Neural crest cell (in vitro differentiated cells): Measurements from ENCODE around the gene PRICKLE2. TPM values are rescaled to one million over a fixed set of nuclear protein-coding genes. Genes with fewer than 3 reads are reported as not detected.

Source experiments
- DNase-seq: peaks from one replicate; pipeline ENCODE4 v3.0.0; 2021; ENCODE audit warnings: low read depth, mixed read lengths, low spot score
- H3K27ac Mint-ChIP-seq: one replicate; pipeline ENCODE4 v1.8.0; 2021; ENCODE audit warnings: mild to moderate bottlenecking, mixed read lengths; ENCODE audit not compliant: unreplicated experiment
- H3K27me3 Mint-ChIP-seq: 2 replicates; pipeline ENCODE4 v1.8.0; 2021; ENCODE audit warnings: low read depth, mild to moderate bottlenecking, mixed read lengths
- H3K36me3 Mint-ChIP-seq: 2 replicates; pipeline ENCODE4 v1.8.0; 2021; ENCODE audit warnings: low read depth, mild to moderate bottlenecking, mixed read lengths
- H3K4me1 Mint-ChIP-seq: 2 replicates; pipeline ENCODE4 v1.8.0; 2021; ENCODE audit warnings: mixed read lengths
- H3K4me3 Mint-ChIP-seq: one replicate; pipeline ENCODE4 v1.8.0; 2021; ENCODE audit warnings: mild to moderate bottlenecking, mixed read lengths
- H3K9me3 Mint-ChIP-seq: 2 replicates; pipeline ENCODE4 v1.8.0; 2021; ENCODE audit warnings: mixed read lengths
- long read RNA-seq: library from polyadenylated mRNA; unstranded; transcript quantifications from one replicate; pipeline ENCODE4 v2.0.0, GENCODE V29; 2020
- total RNA-seq: library from RNA; stranded (reverse); gene quantifications from 2 replicates; pipeline ENCODE4 v1.2.1, GENCODE V29; 2021
- TF ChIP-seq, protein P1 (sequence below): fragments of 200-600 bp; sonication (generic); conservative IDR thresholded peaks from 2 replicates; pipeline ENCODE4 v1.5.0; 2021; ENCODE audit warnings: antibody characterized with exemption, mild to moderate bottlenecking

Gene PRICKLE2, protein sequence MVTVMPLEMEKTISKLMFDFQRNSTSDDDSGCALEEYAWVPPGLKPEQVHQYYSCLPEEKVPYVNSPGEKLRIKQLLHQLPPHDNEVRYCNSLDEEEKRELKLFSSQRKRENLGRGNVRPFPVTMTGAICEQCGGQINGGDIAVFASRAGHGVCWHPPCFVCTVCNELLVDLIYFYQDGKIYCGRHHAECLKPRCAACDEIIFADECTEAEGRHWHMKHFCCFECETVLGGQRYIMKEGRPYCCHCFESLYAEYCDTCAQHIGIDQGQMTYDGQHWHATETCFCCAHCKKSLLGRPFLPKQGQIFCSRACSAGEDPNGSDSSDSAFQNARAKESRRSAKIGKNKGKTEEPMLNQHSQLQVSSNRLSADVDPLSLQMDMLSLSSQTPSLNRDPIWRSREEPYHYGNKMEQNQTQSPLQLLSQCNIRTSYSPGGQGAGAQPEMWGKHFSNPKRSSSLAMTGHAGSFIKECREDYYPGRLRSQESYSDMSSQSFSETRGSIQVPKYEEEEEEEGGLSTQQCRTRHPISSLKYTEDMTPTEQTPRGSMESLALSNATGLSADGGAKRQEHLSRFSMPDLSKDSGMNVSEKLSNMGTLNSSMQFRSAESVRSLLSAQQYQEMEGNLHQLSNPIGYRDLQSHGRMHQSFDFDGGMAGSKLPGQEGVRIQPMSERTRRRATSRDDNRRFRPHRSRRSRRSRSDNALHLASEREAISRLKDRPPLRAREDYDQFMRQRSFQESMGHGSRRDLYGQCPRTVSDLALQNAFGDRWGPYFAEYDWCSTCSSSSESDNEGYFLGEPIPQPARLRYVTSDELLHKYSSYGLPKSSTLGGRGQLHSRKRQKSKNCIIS
- 11.8 and 12.9 TPM in 2 replicates for total RNA-seq
- long read RNA-seq, partial matches to known transcripts, result 1 of 4 reads
- long read RNA-seq, other reads (novel, unspliced or antisense), result 3 of 4 reads

DNA sequence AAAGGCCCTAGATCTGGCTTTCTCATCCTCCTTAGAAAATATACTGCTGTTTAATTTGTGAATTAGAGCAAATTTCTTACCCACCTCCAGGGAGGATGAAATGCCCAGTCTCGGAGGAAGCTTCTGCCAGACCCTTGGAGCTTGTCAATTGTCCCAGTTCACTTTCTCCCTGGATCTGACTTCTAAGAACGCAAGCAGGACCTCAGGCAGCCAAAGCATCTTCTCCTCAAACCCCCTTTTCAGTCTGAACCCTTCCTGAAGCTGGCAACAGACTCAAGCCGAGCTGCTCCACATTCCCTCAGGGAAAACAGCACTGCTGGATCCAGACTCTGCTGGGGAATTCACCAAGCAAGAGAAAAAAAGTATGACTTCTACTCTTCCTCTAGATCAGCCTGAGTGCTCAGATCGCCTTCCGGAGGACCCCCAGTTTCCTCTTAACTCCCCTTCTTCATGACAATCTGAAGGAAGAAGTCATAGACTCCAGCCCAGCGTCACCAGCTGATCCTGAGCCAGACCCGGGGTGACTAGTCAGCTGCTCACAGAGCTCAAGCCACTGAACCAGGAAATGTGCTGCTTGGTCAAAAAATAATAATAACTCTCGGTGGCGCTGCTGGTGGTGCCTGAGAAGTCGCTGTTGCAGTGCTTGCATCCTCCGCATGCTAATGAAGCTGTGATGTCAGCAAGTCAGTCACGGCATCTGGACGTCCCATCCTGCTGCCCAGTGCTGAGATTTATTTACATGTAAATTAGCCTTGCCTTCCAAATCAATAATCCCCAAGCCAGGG, at the start of gene PRICKLE2:
PRICKLE2 (minus strand) TSS at position 641 of the 785 bp plus-strand sequence. CDS start 26,539 bp downstream, outside the sequence.
- Mint-ChIP-seq H3K27ac (peak within 1 kb of the TSS; percentile 91), H3K27me3 (no peaks in the 10 kb centered on the region), H3K36me3 (no peaks in the 10 kb centered on the region), H3K9me3 (no peaks in the 10 kb centered on the region), H3K4me1 (peaks cover 84% of the 10 kb centered on the region), H3K4me3 (peak within 1 kb of the TSS; percentile 90)
- DNase-seq, result peak; percentile 58
- TF ChIP-seq, protein P1, sequence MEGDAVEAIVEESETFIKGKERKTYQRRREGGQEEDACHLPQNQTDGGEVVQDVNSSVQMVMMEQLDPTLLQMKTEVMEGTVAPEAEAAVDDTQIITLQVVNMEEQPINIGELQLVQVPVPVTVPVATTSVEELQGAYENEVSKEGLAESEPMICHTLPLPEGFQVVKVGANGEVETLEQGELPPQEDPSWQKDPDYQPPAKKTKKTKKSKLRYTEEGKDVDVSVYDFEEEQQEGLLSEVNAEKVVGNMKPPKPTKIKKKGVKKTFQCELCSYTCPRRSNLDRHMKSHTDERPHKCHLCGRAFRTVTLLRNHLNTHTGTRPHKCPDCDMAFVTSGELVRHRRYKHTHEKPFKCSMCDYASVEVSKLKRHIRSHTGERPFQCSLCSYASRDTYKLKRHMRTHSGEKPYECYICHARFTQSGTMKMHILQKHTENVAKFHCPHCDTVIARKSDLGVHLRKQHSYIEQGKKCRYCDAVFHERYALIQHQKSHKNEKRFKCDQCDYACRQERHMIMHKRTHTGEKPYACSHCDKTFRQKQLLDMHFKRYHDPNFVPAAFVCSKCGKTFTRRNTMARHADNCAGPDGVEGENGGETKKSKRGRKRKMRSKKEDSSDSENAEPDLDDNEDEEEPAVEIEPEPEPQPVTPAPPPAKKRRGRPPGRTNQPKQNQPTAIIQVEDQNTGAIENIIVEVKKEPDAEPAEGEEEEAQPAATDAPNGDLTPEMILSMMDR, result peak; percentile 26

DNA sequence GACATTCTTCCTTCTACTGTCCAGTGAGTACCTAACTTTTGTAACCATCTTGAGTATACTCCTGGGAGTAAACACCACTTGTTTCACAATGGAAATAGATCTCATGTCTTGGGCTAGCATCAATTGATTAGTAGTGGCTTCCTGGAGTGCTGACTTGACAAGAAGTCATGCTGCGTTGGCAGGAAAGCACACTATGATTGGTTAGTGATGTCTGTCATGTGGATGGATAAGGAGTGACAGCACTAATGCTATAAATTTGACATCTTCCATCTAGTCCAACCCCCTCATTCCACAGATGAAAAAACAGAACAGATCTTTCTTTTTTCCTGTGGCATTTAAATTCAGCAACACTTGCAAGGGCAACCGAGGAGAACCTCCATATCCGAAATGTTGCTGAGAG, 47.6 kb upstream of the PRICKLE2 start:
- H3K27ac Mint-ChIP-seq, result no peak overlapping the region
- peaks cover 8% of the 10 kb centered on the region for H3K36me3 Mint-ChIP-seq
- no peaks in the 10 kb centered on the region for H3K27me3 Mint-ChIP-seq
- H3K4me1 Mint-ChIP-seq, result peaks cover 13% of the 10 kb centered on the region
- H3K9me3 Mint-ChIP-seq, result peaks cover 10% of the 10 kb centered on the region
- no peak overlapping the region for H3K4me3 Mint-ChIP-seq
- DNase-seq, result no peak
- TF ChIP-seq, protein P1, result no peak

DNA sequence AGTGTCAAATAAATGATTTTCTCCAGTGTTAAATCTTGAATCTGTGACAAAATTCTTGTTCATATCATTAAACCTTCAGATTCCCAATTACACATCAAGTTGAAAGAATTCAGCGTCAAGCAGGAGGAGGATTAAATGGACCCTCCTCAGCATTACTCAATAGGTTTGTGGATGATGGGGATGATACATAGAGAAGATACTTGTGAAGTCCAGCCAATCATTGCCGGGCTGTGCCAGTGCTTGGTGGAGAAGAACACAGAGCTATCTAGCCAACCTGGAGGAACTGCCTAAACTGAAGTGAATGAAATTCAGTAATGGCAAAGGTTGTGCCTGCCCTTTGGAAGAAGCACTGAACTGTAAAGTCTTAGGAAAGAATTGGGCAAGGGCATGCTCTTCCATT, 47.0 kb upstream of the PRICKLE2 start:
- Mint-ChIP-seq H3K27ac (no peak overlapping the region), H3K36me3 (peaks cover 8% of the 10 kb centered on the region), H3K4me3 (no peak overlapping the region), H3K27me3 (no peaks in the 10 kb centered on the region), H3K4me1 (peaks cover 16% of the 10 kb centered on the region), H3K9me3 (peaks cover 10% of the 10 kb centered on the region)
- no peak for DNase-seq
- TF ChIP-seq, protein P1, result no peak

DNA sequence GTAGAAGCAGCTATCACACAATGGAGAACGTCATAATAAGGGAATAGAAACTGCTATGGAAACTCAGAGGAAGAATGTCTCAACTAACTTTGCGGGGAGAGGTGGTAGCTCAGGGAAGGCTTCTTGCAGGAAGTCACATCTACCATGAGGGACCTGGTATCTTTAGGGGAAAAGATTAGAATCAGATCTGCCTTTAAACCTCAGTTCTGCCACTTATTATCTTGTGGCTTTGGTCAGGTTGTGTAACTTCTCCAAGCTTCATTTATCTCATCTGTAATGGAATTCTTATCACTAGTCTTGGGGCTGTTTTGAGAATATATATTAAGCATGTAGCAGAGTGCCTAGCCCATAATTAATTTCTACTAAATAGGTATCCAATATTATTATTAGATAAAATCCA, 46.4 kb upstream of the PRICKLE2 start:
- peaks cover 22% of the 10 kb centered on the region for H3K4me1 Mint-ChIP-seq
- no peak for DNase-seq
- peaks cover 10% of the 10 kb centered on the region for H3K9me3 Mint-ChIP-seq
- no peak overlapping the region for H3K27ac Mint-ChIP-seq
- peaks cover 8% of the 10 kb centered on the region for H3K36me3 Mint-ChIP-seq
- TF ChIP-seq, protein P1, result no peak
- H3K4me3 Mint-ChIP-seq, result no peak overlapping the region
- H3K27me3 Mint-ChIP-seq, result no peaks in the 10 kb centered on the region

DNA sequence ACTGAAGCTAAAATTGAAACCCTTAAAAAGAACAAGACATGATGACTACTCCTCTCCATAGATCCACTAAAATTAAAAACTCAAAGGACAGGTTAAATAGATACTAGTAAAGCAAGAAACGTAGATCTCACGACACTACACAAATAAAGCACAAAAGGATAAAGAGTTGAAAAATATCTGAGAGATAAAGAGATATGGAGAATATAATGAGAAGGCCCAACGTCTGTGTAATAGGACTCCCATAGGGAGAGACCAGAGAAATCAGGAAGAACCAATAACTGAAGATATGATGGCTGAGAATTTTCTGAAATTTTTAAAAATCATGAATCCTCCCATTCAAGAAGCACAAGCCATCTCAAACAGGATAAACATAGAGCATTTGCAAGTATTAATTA, 45.6 kb upstream of the PRICKLE2 start:
- no peak for DNase-seq
- no peaks in the 10 kb centered on the region for H3K27me3 Mint-ChIP-seq
- TF ChIP-seq, protein P1, result no peak
- peaks cover 30% of the 10 kb centered on the region for H3K4me1 Mint-ChIP-seq
- H3K9me3 Mint-ChIP-seq, result peaks cover 10% of the 10 kb centered on the region
- H3K36me3 Mint-ChIP-seq, result peaks cover 8% of the 10 kb centered on the region
- no peak overlapping the region for H3K4me3 Mint-ChIP-seq
- H3K27ac Mint-ChIP-seq, result no peak overlapping the region
